ENCODE data around the gene SIGLEC15. TPM values are rescaled to one million over a fixed set of nuclear protein-coding genes. Genes with fewer than 3 reads are reported as not detected.

Gene SIGLEC15
- total RNA-seq, 1 experiment from 2014 or later, result 0.13 TPM

DNA sequence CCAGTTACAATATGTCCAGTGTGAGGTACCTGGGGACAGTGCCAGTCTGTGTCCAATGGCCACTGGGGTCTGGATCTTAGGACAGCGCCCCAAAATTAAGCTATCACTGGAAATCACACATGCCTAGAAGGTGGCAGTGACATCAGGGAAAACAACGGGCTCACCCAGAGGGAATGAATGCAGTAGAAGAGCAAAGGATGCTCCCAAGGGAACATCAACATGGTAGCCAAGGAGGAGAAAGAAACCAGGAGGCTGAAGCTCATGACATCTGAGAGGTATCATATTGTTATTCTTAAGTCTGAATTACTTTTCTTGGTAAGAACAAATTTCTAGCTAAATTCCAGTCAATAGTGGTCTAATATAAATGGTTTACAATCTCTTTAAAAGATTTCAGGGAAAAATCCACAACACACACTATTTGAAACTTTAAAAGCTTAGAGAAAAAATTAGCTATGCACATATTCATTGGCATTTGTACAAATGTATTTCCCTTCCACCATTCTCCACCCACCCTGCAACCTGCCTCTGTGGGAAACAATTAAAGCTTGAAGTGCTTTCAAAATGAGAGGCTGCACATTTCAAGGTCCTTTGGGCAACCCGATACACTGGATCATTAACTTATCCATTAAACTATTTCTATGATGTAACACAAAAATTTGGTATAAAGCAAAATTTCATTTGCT lies 55.5 kb downstream of the SIGLEC15 start:
- no peak overlapping the region for H3K9ac ChIP-seq (ENCODE audit: extremely low read depth, insufficient read length, low read length)
- H3K36me3 Mint-ChIP-seq (ENCODE audit: insufficient read depth in 1 of 3, low read depth in 3 of 3), result peaks cover 10 to 34% (median 22%) of the 10 kb centered on the region in 3 experiments; a peak in 6 of 7 replicates
- H3K4me1 ChIP-seq (ENCODE audit: insufficient read depth, low read length), result no peaks in the 10 kb centered on the region
- H2BK12ac ChIP-seq (ENCODE audit: insufficient read length, low read depth, low read length), result peak overlapping the region; percentile 88
- peaks cover 3 to 6% of the 10 kb centered on the region in 2 experiments; a peak in 3 of 4 replicates for H3K4me1 Mint-ChIP-seq
- no peaks in the 10 kb centered on the region for H3K79me2 ChIP-seq (ENCODE audit: insufficient read depth, low read length)
- H3K27ac Mint-ChIP-seq, result no peak overlapping the region
- no peak overlapping the region for H2BK15ac ChIP-seq (ENCODE audit: low read depth, low read length)
- no peak overlapping the region for H3K4me2 ChIP-seq (ENCODE audit: insufficient read depth, insufficient read length, low read length)
- no CpG with 5 or more reads among the region's 3 CpGs for WGBS (ENCODE audit: extremely low coverage, insufficient read length, low lambda C conversion rate)
- H3K4ac ChIP-seq (ENCODE audit: low read depth, low read length), result no peak overlapping the region
- H3K9me3 Mint-ChIP-seq, result no peaks in the 10 kb centered on the region
- H3T11ph ChIP-seq (ENCODE audit: low read length), result no peak overlapping the region
- no peaks in the 10 kb centered on the region for H3K9me3 ChIP-seq (ENCODE audit: control insufficient read depth, low read depth, low read length)
- no peak overlapping the region for H2AK5ac ChIP-seq (ENCODE audit: insufficient read length, low read length)
- H2BK20ac ChIP-seq (ENCODE audit: low read depth, low read length, poor library complexity, severe bottlenecking), result no peak overlapping the region
- no peak overlapping the region for H3K14ac ChIP-seq (ENCODE audit: insufficient read depth, low read length)
- no peaks in the 10 kb centered on the region for H3K27me3 Mint-ChIP-seq (ENCODE audit: low read depth)
- no peak overlapping the region for H2AFZ ChIP-seq (ENCODE audit: low read length)
- no peak for DNase-seq
- H4K5ac ChIP-seq (ENCODE audit: insufficient read length, low read depth, low read length), result no peak overlapping the region
- H4K8ac ChIP-seq (replicated peaks; ENCODE audit: insufficient read length, low read depth, low read length), result no peak overlapping the region
- no peaks in the 10 kb centered on the region for H3K27me3 ChIP-seq (ENCODE audit: insufficient read depth, low read length)
- no peak overlapping the region for H3K23ac ChIP-seq (ENCODE audit: insufficient read length, low read depth, low read length)
- H4K20me1 ChIP-seq (ENCODE audit: control insufficient read depth, insufficient read depth, insufficient read length), result no peaks in the 10 kb centered on the region
- no peak overlapping the region for H2BK120ac ChIP-seq (ENCODE audit: low read depth, low read length, poor library complexity, severe bottlenecking)
- H3K79me1 ChIP-seq (ENCODE audit: insufficient read depth, low read depth, low read length, poor library complexity, severe bottlenecking), result no peaks in the 10 kb centered on the region
- no peak overlapping the region for H2BK5ac ChIP-seq (ENCODE audit: insufficient read length, low read length)
- no peak overlapping the region for H3K18ac ChIP-seq (ENCODE audit: insufficient read length, low read depth, low read length)
- no peak for TF ChIP-seq CTCF (conservative IDR thresholded peaks at IDR 0.05)
- H3K23me2 ChIP-seq (ENCODE audit: insufficient read length, low read depth, low read length, poor library complexity, severe bottlenecking), result no peaks in the 10 kb centered on the region
- H3K4me3 Mint-ChIP-seq, result no peak overlapping the region
- H3K27ac ChIP-seq (ENCODE audit: insufficient read length, low read depth, low read length), result no peak overlapping the region
- H3K56ac ChIP-seq (ENCODE audit: insufficient read length, low read depth, low read length), result no peak overlapping the region
- no peak overlapping the region for H4K91ac ChIP-seq (ENCODE audit: insufficient read length, low read depth, low read length)

Measured in H9 (cell line).